WTC11 (cell line): ENCODE data around the gene SPOCK1. TPM values are rescaled to one million over a fixed set of nuclear protein-coding genes. Genes with fewer than 3 reads are reported as not detected.

Experiments
- ATAC-seq: fragments of 200-7000 bp; cut with Tn5 transposase; 2 replicates; pipeline ENCODE4 v1.10.0; 2021; ENCODE audit warnings: mild to moderate bottlenecking, moderate library complexity
- CTCF ChIA-PET: fragments of 300-600 bp; sonication (Branson Sonifier 250); formaldehyde crosslinking; loops from one replicate; lab custom pipeline; 2021; ENCODE audit warnings: antibody characterized with exemption; lab: Charles Lee
- POLR2A ChIA-PET: fragments of 350-600 bp; sonication (Branson Sonifier 250); formaldehyde crosslinking; loops from one replicate; lab custom pipeline; 2021; ENCODE audit warnings: antibody characterized with exemption; lab: Charles Lee
- DNase-seq: peaks from one replicate; pipeline ENCODE4 v3.0.0; 2021; ENCODE audit warnings: low spot score
- H3K27ac Mint-ChIP-seq: 2 replicates; pipeline ENCODE4 v1.8.0; 2021; ENCODE audit warnings: mixed read lengths
- H3K27me3 Mint-ChIP-seq: 2 replicates; pipeline ENCODE4 v1.8.0; 2021; ENCODE audit warnings: low read depth, mild to moderate bottlenecking, moderate library complexity, mixed read lengths
- H3K36me3 Mint-ChIP-seq: 2 replicates; pipeline ENCODE4 v1.8.0; 2021; ENCODE audit warnings: mixed read lengths
- H3K4me1 Mint-ChIP-seq: 2 replicates; pipeline ENCODE4 v1.8.0; 2022; ENCODE audit warnings: mixed read lengths
- H3K4me3 Mint-ChIP-seq: 2 replicates; pipeline ENCODE4 v1.8.0; 2021; ENCODE audit warnings: mild to moderate bottlenecking, moderate library complexity, mixed read lengths
- H3K9me3 Mint-ChIP-seq: 2 replicates; pipeline ENCODE4 v1.8.0; 2021; ENCODE audit warnings: mixed read lengths
- AR ChIP-seq: fragments of 250-450 bp; sonication (Bioruptor Pico); IDR thresholded peaks from 2 replicates; pipeline ENCODE4 v1.9.0; 2021; ENCODE audit warnings: mild to moderate bottlenecking
- CBFB ChIP-seq: sonication (generic); formaldehyde crosslinking; IDR thresholded peaks from 2 replicates; pipeline ENCODE4 v1.8.1; 2022; ENCODE audit warnings: mild to moderate bottlenecking, low read depth, missing genetic modification reagents
- CDX4 ChIP-seq: fragments of 250-450 bp; sonication (Bioruptor Pico); IDR thresholded peaks from 2 replicates; pipeline ENCODE4 v1.9.0; 2021; ENCODE audit warnings: moderate library complexity, mild to moderate bottlenecking, inconsistent platforms, borderline replicate concordance
- ELF4 ChIP-seq: sonication (generic); formaldehyde crosslinking; IDR thresholded peaks from 2 replicates; pipeline ENCODE4 v1.8.1; 2022; ENCODE audit warnings: low read depth, mild to moderate bottlenecking, moderate library complexity, missing genetic modification reagents
- GRHL2 ChIP-seq: fragments of 250-450 bp; sonication (Bioruptor Pico); IDR thresholded peaks from 2 replicates; pipeline ENCODE4 v1.8.0; 2022; ENCODE audit warnings: mild to moderate bottlenecking, moderate library complexity; ENCODE audit not compliant: insufficient replicate concordance, severe bottlenecking
- HMGXB4 ChIP-seq: sonication (generic); formaldehyde crosslinking; IDR thresholded peaks from 2 replicates; pipeline ENCODE4 v1.8.1; 2023; ENCODE audit warnings: mild to moderate bottlenecking, moderate library complexity, missing genetic modification reagents
- IRF1 ChIP-seq: sonication (generic); formaldehyde crosslinking; IDR thresholded peaks from 2 replicates; pipeline ENCODE4 v1.8.0; 2023; ENCODE audit warnings: missing genetic modification reagents
- KAT7 ChIP-seq: sonication (generic); formaldehyde crosslinking; IDR thresholded peaks from 2 replicates; pipeline ENCODE4 v1.8.1; 2023; ENCODE audit warnings: missing genetic modification reagents, mild to moderate bottlenecking, borderline replicate concordance
- MAX ChIP-seq: sonication (generic); formaldehyde crosslinking; IDR thresholded peaks from 2 replicates; pipeline ENCODE4 v1.8.0; 2022; ENCODE audit warnings: mild to moderate bottlenecking, missing genetic modification reagents
- MLX ChIP-seq: sonication (generic); formaldehyde crosslinking; IDR thresholded peaks from 2 replicates; pipeline ENCODE4 v1.8.1; 2023; ENCODE audit warnings: mild to moderate bottlenecking, missing genetic modification reagents, moderate library complexity
- MYBL2 ChIP-seq: sonication (generic); formaldehyde crosslinking; IDR thresholded peaks from 2 replicates; pipeline ENCODE4 v1.8.1; 2023; ENCODE audit warnings: mild to moderate bottlenecking, moderate library complexity, missing genetic modification reagents
- NFYB ChIP-seq: sonication (generic); formaldehyde crosslinking; conservative IDR thresholded peaks from 2 replicates; pipeline ENCODE4 v1.8.0; 2022; ENCODE audit warnings: low read depth, missing genetic modification reagents
- NR3C1 ChIP-seq: sonication (generic); formaldehyde crosslinking; conservative IDR thresholded peaks from 2 replicates; pipeline ENCODE4 v1.8.1; 2023; ENCODE audit warnings: low read depth, mild to moderate bottlenecking, missing genetic modification reagents
- PREB ChIP-seq: sonication (generic); formaldehyde crosslinking; IDR thresholded peaks from 2 replicates; pipeline ENCODE4 v1.8.1; 2022; ENCODE audit warnings: mild to moderate bottlenecking, missing genetic modification reagents, moderate library complexity, borderline replicate concordance
- TEAD1 ChIP-seq: sonication (generic); formaldehyde crosslinking; IDR thresholded peaks from 2 replicates; pipeline ENCODE4 v1.8.0; 2022; ENCODE audit warnings: mild to moderate bottlenecking, missing genetic modification reagents
- TP53 ChIP-seq: sonication (generic); formaldehyde crosslinking; IDR thresholded peaks from 2 replicates; pipeline ENCODE4 v1.8.1; 2023; ENCODE audit warnings: mild to moderate bottlenecking, missing genetic modification reagents
- ZMAT4 ChIP-seq: fragments of 250-450 bp; sonication (Bioruptor Pico); IDR thresholded peaks from 2 replicates; pipeline ENCODE4 v1.9.0; 2021; ENCODE audit warnings: mild to moderate bottlenecking
- ZNF219 ChIP-seq: sonication (generic); formaldehyde crosslinking; IDR thresholded peaks from 2 replicates; pipeline ENCODE4 v1.8.0; 2023; ENCODE audit warnings: missing genetic modification reagents, mild to moderate bottlenecking, borderline replicate concordance
- ZNF423 ChIP-seq: fragments of 250-450 bp; sonication (Bioruptor Pico); IDR thresholded peaks from 2 replicates; pipeline ENCODE4 v2.1.2; 2022; ENCODE audit warnings: mild to moderate bottlenecking, moderate library complexity
- total RNA-seq: library from RNA; stranded (reverse); gene quantifications from 3 replicates; pipeline ENCODE4 v1.2.3, GENCODE V29; 2021

The SPOCK1 gene
- total RNA-seq, 1 experiment from 2014 or later, result 15.2 TPM

- ATAC-seq (peak; percentile 32; the same call in 1 of the 2 replicates), DNase-seq (no peak)
- Mint-ChIP-seq H3K36me3 (no peaks in the 10 kb centered on the region), H3K27ac (no peak overlapping the region), H3K9me3 (no peaks in the 10 kb centered on the region), H3K4me1 (no peaks in the 10 kb centered on the region), H3K27me3 (no peaks in the 10 kb centered on the region; the same call in 1 of the 2 replicates), H3K4me3 (no peak overlapping the region)
- TF ChIP-seq CDX4 (no peak), KAT7 (CRISPR knock-in tag) (no peak), IRF1 (CRISPR knock-in tag) (no peak), NFYB (CRISPR knock-in tag) (no peak), TEAD1 (CRISPR knock-in tag) (0 out of 2 replicates have a peak, but pooled peaks have one; percentile 18), ZNF219 (no peak), GRHL2 (no peak)
- ChIA-PET POLR2A (no interaction called here), CTCF (interaction anchor here (1.8 kb wide), 1 partner anchor 133 kb away, joined by 6 read pairs; no protein-coding TSS in a partner anchor)
Observed at GRCh38 chr5:137453483-137454080, 45.5 kb downstream of the SPOCK1 start.

- no peak for ATAC-seq
- TF ChIP-seq PREB (no peak), HMGXB4 (no peak), NR3C1 (CRISPR knock-in tag) (no peak), ZMAT4 (CRISPR knock-in tag) (no peak), MLX (CRISPR knock-in tag) (no peak), MAX (CRISPR knock-in tag) (no peak), TP53 (CRISPR knock-in tag) (no peak), MYBL2 (CRISPR knock-in tag) (no peak), ZNF423 (no peak), CBFB (no peak)
- DNase-seq, result no peak
- no peak overlapping the region for H3K4me3 Mint-ChIP-seq
- no peaks in the 10 kb centered on the region for H3K9me3 Mint-ChIP-seq
- no peak overlapping the region for H3K27ac Mint-ChIP-seq
- ChIA-PET POLR2A (no interaction called here), CTCF (interaction anchor here (1.8 to 1.9 kb wide), 2 partner anchors 105 to 130 kb away, joined by 5 to 6 read pairs; no protein-coding TSS in a partner anchor)
- H3K36me3 Mint-ChIP-seq, result no peaks in the 10 kb centered on the region
- peaks cover 4% of the 10 kb centered on the region for H3K4me1 Mint-ChIP-seq
- H3K27me3 Mint-ChIP-seq, result no peaks in the 10 kb centered on the region; the same call in 1 of the 2 replicates
Observed at GRCh38 chr5:137450759-137451158, 48.4 kb downstream of the SPOCK1 start.

GRCh38 chr5:137448868-137449267, 50.3 kb downstream of the SPOCK1 start:
- Mint-ChIP-seq H3K27ac (no peak overlapping the region), H3K4me3 (no peak overlapping the region), H3K4me1 (peaks cover 4% of the 10 kb centered on the region), H3K27me3 (no peaks in the 10 kb centered on the region), H3K36me3 (no peaks in the 10 kb centered on the region), H3K9me3 (no peaks in the 10 kb centered on the region)
- no peak for DNase-seq
- TF ChIP-seq ELF4 (CRISPR knock-in tag), result no peak
- no peak for TF ChIP-seq GRHL2
- TF ChIP-seq AR (CRISPR knock-in tag), result no peak
- TF ChIP-seq IRF1 (CRISPR knock-in tag), result no peak
- ATAC-seq, result no peak
- CTCF ChIA-PET, result no interaction called here
- POLR2A ChIA-PET, result no interaction called here
